WTC11 (cell line): ENCODE data around the gene MND1.
A peak's percentile ranks its signal among the peaks of the same experiment; 100 is the strongest.

Source experiments
- ATF3 ChIP-seq: sonication (generic); formaldehyde crosslinking; conservative IDR thresholded peaks from 2 replicates; pipeline ENCODE4 v1.8.1; 2022; ENCODE audit warnings: mild to moderate bottlenecking, missing genetic modification reagents
- CTCF ChIP-seq: fragments of 200-600 bp; IDR thresholded peaks from 2 replicates; pipeline ENCODE4 v1.8.0; 2022; ENCODE audit warnings: antibody characterized with exemption
- FOXP1 ChIP-seq: sonication (generic); formaldehyde crosslinking; IDR thresholded peaks from 2 replicates; pipeline ENCODE4 v1.8.0; 2022; ENCODE audit warnings: missing genetic modification reagents, mild to moderate bottlenecking, moderate library complexity, borderline replicate concordance
- JUN ChIP-seq: sonication (generic); formaldehyde crosslinking; IDR thresholded peaks from 2 replicates; pipeline ENCODE4 v1.8.0; 2023; ENCODE audit warnings: mild to moderate bottlenecking, missing genetic modification reagents

GRCh38 chr4:153344131-153345011 is at the start of gene MND1:
- no peak for TF ChIP-seq ATF3 (CRISPR knock-in tag)
- TF ChIP-seq FOXP1 (CRISPR knock-in tag) = peak; percentile 90
- peak; percentile 84 for TF ChIP-seq CTCF
- no peak for TF ChIP-seq JUN (CRISPR knock-in tag)
